ENCODE results near the gene GPANK1. TPM values are rescaled to one million over a fixed set of nuclear protein-coding genes. Genes with fewer than 3 reads are reported as not detected.
A peak's percentile ranks its signal among the peaks of the same experiment; 100 is the strongest.

GPANK1 gene
- total and polyA plus RNA-seq, 9 of the 15 experiments (the other 6 are each of a cell fraction or from before 2014, with no cell fraction given): 32.2 to 111 (median 46.3) TPM

GRCh38 chr6:31665501-31666336, 922 bp upstream of the GPANK1 start, which contains the start of gene CSNK2B (continued):
- TF ChIP-seq MEF2D (tag; conservative IDR thresholded peaks at IDR 0.05; ENCODE audit: low read depth) (no peak; the same call in 1 of the 2 replicates), CTCFL (IDR thresholded peaks at IDR 0.05; ENCODE audit: borderline replicate concordance, insufficient read depth, low read depth, low read length, poor library complexity, severe bottlenecking) (peak; percentile 92), ELK3 (CRISPR knock-in tag; IDR thresholded peaks at IDR 0.05) (no peak), ZNF224 (CRISPR knock-in tag; IDR thresholded peaks at IDR 0.05) (0 out of 2 replicates have a peak, but pooled peaks have one; percentile 44), CREB3 (tag; conservative IDR thresholded peaks at IDR 0.05; ENCODE audit: low read depth) (peak; percentile 52; the same call in 1 of the 2 replicates), HCFC1 (IDR thresholded peaks at IDR 0.05; ENCODE audit: low read depth, low read length) (peak; percentile 97), RBM34 (IDR thresholded peaks at IDR 0.05; ENCODE audit: borderline replicate concordance, insufficient read depth, low read length) (no peak), CHD1 (IDR thresholded peaks at IDR 0.05; ENCODE audit: low read length) (peak; percentile 71), ETS2 (tag; IDR thresholded peaks at IDR 0.05; ENCODE audit: borderline replicate concordance, poor library complexity, severe bottlenecking) (peak; percentile 10), TEAD2 (tag; IDR thresholded peaks at IDR 0.05) (no peak), MECOM (CRISPR knock-in tag; IDR thresholded peaks at IDR 0.05) (no peak), PHB2 (IDR thresholded peaks at IDR 0.05; ENCODE audit: low read depth) (no peak), ZKSCAN3 (CRISPR knock-in tag; IDR thresholded peaks at IDR 0.05) (no peak), NCOA4 (IDR thresholded peaks at IDR 0.05; ENCODE audit: partially characterized antibody) (no peak), SMARCC2 (IDR thresholded peaks at IDR 0.05; ENCODE audit: low read depth) (no peak; the same call in 1 of the 2 replicates), ESRRA (IDR thresholded peaks at IDR 0.05; ENCODE audit: borderline replicate concordance, low read depth) (peak; percentile 87), HMGN3 (IDR thresholded peaks at IDR 0.05; ENCODE audit: borderline replicate concordance, extremely low read depth, insufficient read length, low read depth, low read length) (no peak), MXI1 (IDR thresholded peaks at IDR 0.05; ENCODE audit: low read depth, low read length) (no peak), EGR1 (conservative IDR thresholded peaks at IDR 0.05) (no peak), DACH1 (IDR thresholded peaks at IDR 0.05; ENCODE audit: partially characterized antibody) (no peak), ATF1 (CRISPR knock-in tag; IDR thresholded peaks at IDR 0.05) (no peak), ATF1 (tag; IDR thresholded peaks at IDR 0.05) (peak; percentile 96), DLX4 (CRISPR knock-in tag; IDR thresholded peaks at IDR 0.05) (no peak), DPF2 (IDR thresholded peaks at IDR 0.05) (peak; percentile 50; the same call in 1 of the 2 replicates), HDAC2 (IDR thresholded peaks at IDR 0.05) (peak; percentile 89), SNIP1 (IDR thresholded peaks at IDR 0.05; ENCODE audit: low read depth) (no peak)
